ENCODE data around the gene GALNT15. TPM values are rescaled to one million over a fixed set of nuclear protein-coding genes. Genes with fewer than 3 reads are reported as not detected.

GALNT15 gene, protein sequence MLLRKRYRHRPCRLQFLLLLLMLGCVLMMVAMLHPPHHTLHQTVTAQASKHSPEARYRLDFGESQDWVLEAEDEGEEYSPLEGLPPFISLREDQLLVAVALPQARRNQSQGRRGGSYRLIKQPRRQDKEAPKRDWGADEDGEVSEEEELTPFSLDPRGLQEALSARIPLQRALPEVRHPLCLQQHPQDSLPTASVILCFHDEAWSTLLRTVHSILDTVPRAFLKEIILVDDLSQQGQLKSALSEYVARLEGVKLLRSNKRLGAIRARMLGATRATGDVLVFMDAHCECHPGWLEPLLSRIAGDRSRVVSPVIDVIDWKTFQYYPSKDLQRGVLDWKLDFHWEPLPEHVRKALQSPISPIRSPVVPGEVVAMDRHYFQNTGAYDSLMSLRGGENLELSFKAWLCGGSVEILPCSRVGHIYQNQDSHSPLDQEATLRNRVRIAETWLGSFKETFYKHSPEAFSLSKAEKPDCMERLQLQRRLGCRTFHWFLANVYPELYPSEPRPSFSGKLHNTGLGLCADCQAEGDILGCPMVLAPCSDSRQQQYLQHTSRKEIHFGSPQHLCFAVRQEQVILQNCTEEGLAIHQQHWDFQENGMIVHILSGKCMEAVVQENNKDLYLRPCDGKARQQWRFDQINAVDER
- total RNA-seq = 0.28 to 1.2 TPM (median 0.40 TPM) in 3 replicates
- long read RNA-seq, full-length matches to known transcripts = 1 of 1 reads
- long read RNA-seq, partial matches to known transcripts = 0 of 1 reads
- long read RNA-seq, other reads (novel, unspliced or antisense) = 0 of 1 reads

DNA sequence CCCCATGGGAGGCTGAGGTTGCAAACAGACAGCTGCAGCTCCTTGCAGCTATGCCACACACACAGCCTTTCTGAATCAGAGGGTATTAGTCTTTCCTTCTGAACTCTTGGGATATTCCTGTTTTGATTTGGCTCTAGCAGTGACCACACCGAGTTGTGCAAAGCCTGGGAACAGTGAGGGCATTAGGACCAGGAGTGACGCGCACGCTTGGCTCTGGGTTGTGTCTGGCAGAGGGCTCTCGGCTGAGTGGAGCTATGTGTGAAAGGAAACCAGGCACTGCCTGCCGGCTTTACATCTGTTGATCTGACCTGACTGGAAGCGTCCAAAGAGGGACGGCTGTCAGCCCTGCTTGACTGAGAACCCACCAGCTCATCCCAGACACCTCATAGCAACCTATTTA, at the start of gene GALNT15:
TSS of gene GALNT15 (plus strand) at position 292 of the 400 bp plus-strand sequence. CDS start 472 bp downstream, outside the sequence.
- Mint-ChIP-seq H3K4me3 (ENCODE audit: unreplicated experiment) (peak within 1 kb of the TSS; percentile 47), H3K4me1 (ENCODE audit: low read depth) (peaks cover 50% of the 10 kb centered on the region)

DNA sequence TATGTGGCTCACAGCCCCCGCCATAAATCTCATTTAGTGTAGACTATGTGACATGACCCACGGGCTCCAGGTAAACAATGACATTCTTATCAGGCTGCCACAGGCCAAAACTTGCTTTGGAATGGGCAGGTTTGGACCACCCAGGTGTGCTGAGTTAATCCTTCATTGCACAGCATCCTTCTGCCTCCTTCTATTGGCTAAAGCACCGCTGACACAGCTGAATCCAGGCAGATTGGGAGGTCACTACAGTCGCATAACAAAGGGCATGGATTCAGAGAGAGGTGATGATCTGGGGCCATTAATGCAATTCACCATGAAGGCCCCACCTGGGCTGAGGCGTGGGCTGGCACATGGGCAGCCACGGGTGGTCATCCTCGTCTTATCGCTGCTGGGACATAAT, 47.8 kb upstream of the GALNT15 start:
- H3K27me3 Mint-ChIP-seq (ENCODE audit: low read depth) = no peaks in the 10 kb centered on the region
- H3K27ac Mint-ChIP-seq (ENCODE audit: unreplicated experiment) = no peak overlapping the region
- DNase-seq (ENCODE audit: low spot score) = no peak
- H3K36me3 Mint-ChIP-seq (ENCODE audit: low read depth) = no peaks in the 10 kb centered on the region
- H3K9me3 Mint-ChIP-seq (ENCODE audit: low read depth) = no peaks in the 10 kb centered on the region
- no peak overlapping the region for H3K4me3 Mint-ChIP-seq (ENCODE audit: unreplicated experiment)
- peaks cover 16% of the 10 kb centered on the region for H3K4me1 Mint-ChIP-seq (ENCODE audit: low read depth)
- TF ChIP-seq, protein P1, sequence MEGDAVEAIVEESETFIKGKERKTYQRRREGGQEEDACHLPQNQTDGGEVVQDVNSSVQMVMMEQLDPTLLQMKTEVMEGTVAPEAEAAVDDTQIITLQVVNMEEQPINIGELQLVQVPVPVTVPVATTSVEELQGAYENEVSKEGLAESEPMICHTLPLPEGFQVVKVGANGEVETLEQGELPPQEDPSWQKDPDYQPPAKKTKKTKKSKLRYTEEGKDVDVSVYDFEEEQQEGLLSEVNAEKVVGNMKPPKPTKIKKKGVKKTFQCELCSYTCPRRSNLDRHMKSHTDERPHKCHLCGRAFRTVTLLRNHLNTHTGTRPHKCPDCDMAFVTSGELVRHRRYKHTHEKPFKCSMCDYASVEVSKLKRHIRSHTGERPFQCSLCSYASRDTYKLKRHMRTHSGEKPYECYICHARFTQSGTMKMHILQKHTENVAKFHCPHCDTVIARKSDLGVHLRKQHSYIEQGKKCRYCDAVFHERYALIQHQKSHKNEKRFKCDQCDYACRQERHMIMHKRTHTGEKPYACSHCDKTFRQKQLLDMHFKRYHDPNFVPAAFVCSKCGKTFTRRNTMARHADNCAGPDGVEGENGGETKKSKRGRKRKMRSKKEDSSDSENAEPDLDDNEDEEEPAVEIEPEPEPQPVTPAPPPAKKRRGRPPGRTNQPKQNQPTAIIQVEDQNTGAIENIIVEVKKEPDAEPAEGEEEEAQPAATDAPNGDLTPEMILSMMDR (IDR thresholded peaks at IDR 0.05) = no peak

More for the DNA sequence above, at the start of gene GALNT15:
- Mint-ChIP-seq H3K27ac (ENCODE audit: unreplicated experiment) (peak within 1 kb of the TSS; percentile 66), H3K27me3 (ENCODE audit: low read depth) (peaks cover 1% of the 10 kb centered on the region), H3K36me3 (ENCODE audit: low read depth) (no peaks in the 10 kb centered on the region), H3K9me3 (ENCODE audit: low read depth) (no peaks in the 10 kb centered on the region)
- no peak for DNase-seq (ENCODE audit: low spot score)
- TF ChIP-seq, protein P1 (IDR thresholded peaks at IDR 0.05) = no peak

DNA sequence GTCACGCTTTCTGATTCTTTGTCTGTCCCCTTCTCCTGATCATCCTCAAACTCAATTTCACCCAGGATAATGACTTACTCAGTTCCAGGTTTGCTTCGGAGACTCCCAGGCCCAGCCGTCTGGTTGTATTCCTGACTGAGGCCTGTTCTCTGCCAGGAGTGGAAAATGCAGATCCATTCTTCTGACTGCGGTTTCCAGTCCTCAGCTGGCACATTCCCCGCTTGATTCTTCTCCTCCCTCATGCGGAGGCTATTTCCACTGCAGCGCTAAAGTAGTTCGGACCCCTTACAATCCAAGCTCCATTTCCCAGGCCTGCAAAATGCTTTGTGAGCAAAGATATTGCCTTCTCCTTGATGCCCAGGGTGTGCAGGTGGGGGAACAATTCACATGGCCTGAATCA, 47.2 kb upstream of the GALNT15 start:
- no peak overlapping the region for H3K27ac Mint-ChIP-seq (ENCODE audit: unreplicated experiment)
- H3K27me3 Mint-ChIP-seq (ENCODE audit: low read depth) = no peaks in the 10 kb centered on the region
- H3K36me3 Mint-ChIP-seq (ENCODE audit: low read depth) = no peaks in the 10 kb centered on the region
- no peak for DNase-seq (ENCODE audit: low spot score)
- no peaks in the 10 kb centered on the region for H3K9me3 Mint-ChIP-seq (ENCODE audit: low read depth)
- peaks cover 16% of the 10 kb centered on the region for H3K4me1 Mint-ChIP-seq (ENCODE audit: low read depth)
- H3K4me3 Mint-ChIP-seq (ENCODE audit: unreplicated experiment) = no peak overlapping the region
- TF ChIP-seq, protein P1 (IDR thresholded peaks at IDR 0.05) = no peak

DNA sequence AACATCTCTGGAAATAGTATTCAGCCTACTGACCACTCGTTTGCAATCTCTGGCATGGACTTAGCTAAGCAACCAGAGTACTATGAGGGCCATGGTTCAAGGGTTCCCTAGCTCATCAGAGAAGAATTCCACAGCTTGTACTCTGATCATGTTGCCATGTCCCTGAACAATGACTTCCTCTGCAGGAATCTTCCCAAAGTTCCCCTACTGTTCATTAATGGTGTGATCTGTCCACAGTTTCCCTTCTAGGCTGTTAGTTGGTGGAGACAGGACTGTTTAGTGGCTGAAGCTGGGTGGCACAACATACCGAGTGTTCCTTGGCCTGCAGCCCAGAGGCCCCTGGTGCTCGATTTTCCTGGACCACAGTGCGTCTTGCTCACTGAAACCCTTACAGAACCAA, 44.4 kb upstream of the GALNT15 start:
- peaks cover 31% of the 10 kb centered on the region for H3K4me1 Mint-ChIP-seq (ENCODE audit: low read depth)
- H3K4me3 Mint-ChIP-seq (ENCODE audit: unreplicated experiment) = no peak overlapping the region
- no peak for DNase-seq (ENCODE audit: low spot score)
- TF ChIP-seq, protein P1 (IDR thresholded peaks at IDR 0.05) = peak; percentile 41
- no peaks in the 10 kb centered on the region for H3K36me3 Mint-ChIP-seq (ENCODE audit: low read depth)
- peak overlapping the region; percentile 73 for H3K27ac Mint-ChIP-seq (ENCODE audit: unreplicated experiment)
- H3K9me3 Mint-ChIP-seq (ENCODE audit: low read depth) = peaks cover 6% of the 10 kb centered on the region
- H3K27me3 Mint-ChIP-seq (ENCODE audit: low read depth) = no peaks in the 10 kb centered on the region

DNA sequence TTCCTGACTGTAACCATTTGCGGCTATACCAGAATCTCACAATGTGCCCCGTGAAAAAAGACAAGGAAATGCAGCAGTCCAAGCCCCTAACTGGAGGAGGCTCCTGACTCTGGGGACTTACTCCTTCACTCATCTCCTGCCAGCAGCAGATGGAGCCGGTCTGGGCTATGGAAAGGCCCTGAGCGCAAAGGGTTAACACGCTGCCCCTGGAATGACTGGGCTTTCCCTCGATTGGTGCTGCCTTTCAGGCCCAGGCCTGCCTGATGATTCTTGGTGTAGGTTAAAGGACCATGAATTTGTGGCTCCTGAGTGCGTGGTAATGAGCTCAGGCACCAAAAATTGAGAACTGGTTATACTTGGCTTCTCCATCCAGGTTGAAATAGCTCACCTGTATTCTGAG, 42.3 kb upstream of the GALNT15 start:
- no peaks in the 10 kb centered on the region for H3K36me3 Mint-ChIP-seq (ENCODE audit: low read depth)
- no peak overlapping the region for H3K4me3 Mint-ChIP-seq (ENCODE audit: unreplicated experiment)
- H3K27ac Mint-ChIP-seq (ENCODE audit: unreplicated experiment) = no peak overlapping the region
- no peaks in the 10 kb centered on the region for H3K27me3 Mint-ChIP-seq (ENCODE audit: low read depth)
- H3K4me1 Mint-ChIP-seq (ENCODE audit: low read depth) = peaks cover 49% of the 10 kb centered on the region
- no peak for DNase-seq (ENCODE audit: low spot score)
- peaks cover 11% of the 10 kb centered on the region for H3K9me3 Mint-ChIP-seq (ENCODE audit: low read depth)
- TF ChIP-seq, protein P1 (IDR thresholded peaks at IDR 0.05) = no peak

Measured in chondrocyte (in vitro differentiated cells).